ENCODE data around the gene TMEM101.

- TF ChIP-seq CTCF (IDR thresholded peaks at IDR 0.05; ENCODE audit: insufficient read depth, low read length, poor library complexity, severe bottlenecking) (no peak), EZH2phosphoT487 (conservative IDR thresholded peaks at IDR 0.05; ENCODE audit: low read length) (no peak)
Observed at GRCh38 chr17:44039829-44040635, 25.3 kb upstream of the TMEM101 start.
